GM21515 (cell line): ENCODE results near the gene CLCN1.
"Not testable (repeated sequence)": the region's sequence is repeated elsewhere in the genome, so short reads cannot be mapped to it uniquely, and the experiment has no call there.

ENCODE experiments used
- ATAC-seq: cut with Tn5 transposase; IDR thresholded peaks from one replicate; pipeline ENCODE4 v1.9.1; 2021; ENCODE audit not compliant: unreplicated experiment

The CLCN1 gene

DNA sequence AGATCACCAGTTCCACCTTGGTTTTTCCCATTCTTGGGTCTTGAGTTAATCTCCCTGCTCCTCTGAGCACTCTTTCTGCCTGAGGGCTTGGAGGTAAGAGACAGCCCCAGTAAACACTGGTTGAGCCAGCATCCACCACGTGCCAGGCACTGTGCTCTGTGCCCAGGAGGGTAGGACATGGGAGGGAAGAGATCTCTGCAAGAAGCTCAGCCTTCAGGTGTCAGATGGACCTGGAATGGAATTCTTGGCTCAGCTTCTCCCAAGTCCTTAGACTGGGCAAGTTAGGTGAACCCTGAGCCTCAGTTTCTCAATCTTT, 67.7 kb downstream of the CLCN1 start:
- no peak for ATAC-seq

DNA sequence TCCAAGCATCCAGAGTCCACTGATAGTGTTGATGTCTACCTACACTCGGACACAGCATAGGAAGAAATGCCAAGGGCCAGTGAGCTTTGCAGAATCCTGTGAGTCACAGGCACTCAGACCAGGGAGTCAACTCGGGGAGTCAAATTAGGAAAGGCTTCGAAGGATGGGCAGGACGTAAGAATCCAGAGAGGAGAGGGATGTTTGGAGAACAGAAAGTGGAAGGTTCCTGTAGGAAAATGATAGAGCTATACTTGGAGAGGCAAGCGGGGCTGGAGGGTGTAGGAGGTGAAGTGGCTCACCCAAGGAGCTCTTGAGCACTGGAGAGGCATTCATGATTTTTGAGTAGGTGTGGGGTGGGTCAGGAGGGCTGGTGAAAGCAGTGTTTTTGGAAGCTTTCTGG, 68.2 kb downstream of the CLCN1 start:
- ATAC-seq: no peak

DNA sequence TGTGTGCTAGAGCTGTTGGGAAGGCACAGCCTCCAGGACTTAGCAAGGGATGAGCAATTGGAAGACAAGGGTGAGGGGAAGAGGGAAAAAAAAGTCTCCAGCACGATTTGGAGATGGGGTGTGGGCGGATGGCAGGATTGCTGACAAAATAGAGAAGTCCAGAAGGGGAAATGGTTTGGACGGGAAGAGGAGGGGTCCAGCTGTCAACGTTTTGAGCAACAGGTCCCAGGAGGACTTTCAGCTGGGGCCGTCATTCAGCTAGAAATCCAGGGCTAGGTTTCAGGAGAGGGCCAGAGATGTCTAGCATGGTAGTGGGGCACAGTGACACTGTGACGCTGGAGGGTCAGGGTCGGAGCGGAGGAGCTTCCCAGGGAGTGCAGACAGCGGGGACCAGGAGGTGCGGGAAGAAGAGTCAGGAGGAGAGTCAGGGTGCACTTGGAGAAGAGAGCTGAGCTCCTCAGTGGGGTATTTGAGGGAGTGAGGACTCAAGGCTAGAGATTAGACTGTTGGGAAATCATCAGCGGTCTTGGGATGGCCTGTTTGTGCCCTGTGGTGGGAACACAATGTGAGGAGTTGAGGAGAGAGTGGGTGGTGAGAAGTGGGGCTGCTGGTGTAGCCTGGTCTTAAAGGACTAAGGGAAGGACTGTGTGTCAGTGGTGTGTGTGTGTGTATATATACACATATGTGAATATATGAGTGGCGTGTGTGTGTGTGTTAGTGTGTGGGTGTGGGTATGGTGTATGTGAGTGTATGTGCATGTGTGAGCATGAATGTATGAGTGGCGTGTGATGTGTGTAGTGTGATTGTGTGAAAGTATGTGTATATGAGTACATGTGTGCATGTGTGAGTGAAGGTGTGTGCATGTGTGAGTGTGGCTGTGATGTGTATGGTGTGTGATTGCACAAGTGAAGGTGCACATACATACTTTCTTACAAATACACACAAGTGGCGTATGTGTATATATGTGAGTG, 69.0 kb downstream of the CLCN1 start:
- ATAC-seq: no peak

DNA sequence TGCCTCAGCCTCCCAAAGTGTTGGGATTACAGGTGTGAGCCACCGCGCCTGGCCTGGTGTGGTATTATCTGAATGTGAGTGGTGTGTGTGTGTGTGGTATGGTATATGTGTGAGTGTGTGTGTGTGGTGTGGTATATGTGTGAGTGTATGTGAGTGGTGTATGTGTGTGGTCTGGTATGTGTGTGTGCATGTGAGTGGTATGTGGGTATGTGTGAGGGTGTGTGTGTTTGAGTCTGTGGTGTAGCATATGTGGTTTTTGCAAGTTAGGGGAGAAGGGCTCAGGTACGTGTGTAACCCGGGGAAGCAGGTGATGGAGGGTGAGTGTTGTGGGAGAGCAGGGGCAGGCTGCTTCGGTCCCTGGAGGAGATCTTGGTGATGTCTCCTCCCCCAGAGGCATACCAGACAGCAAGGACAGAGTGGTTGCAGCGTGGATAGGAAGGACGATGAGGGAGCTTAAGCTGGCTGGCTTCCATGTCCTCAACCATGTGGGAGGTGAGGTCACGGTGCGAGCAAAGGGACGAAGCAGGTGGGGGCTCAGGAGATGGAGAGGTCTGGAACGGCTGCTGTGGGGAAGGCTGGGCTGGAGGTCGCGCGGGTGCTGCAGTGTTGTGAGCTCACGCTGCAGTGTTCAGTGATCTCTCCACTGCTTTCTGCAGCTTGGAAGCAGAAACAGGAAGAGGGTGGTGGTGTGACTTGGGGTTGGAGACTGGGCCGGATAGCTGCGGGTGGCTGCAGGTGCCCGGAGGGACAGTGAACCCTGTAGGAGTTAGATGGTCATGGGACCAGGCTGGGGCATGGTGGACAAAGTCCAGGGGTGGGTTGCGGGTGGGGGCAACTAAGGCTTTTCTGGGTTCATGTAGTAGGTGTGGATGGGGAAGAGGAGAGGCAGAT, 70.2 kb downstream of the CLCN1 start:
- ATAC-seq: no peak

DNA sequence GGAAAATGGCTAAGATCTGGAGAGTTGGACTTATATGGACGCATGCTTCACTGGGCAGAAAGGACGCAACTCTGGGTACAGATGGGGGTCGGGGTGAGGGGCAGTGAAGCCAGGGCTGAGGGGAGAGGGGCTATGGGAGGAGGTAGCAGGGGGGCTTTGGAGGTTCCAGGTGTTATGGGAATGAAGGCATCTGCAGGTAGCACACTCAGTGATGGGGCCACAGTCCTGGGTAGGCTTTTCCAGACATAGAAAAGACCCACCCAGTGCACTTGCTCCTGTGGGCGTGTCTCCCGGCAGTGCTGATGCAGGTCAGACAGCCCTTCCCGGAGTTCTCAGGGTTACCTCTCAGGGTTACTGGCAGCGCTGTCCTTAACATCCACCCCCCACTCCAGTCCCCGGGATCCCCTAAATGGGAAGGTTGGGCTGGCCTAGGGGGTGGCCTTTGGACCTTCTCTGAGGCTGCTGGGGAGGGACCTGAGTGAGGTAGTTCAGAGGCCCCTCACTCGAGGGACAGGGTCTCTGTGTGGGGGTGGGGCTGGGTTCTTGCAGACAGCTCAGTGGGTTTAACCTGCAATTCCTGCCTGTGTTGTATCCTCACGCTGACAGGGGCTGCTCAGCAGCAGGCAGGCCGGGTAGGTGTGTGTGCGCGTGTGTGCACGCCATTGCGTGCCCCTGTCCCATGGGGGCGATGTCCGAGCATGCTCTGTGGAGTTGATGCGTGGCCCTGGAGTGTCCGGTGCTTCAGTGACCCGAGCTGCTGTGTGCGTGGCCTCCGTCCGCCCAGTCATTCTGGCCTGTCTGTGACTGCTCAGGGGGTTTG, 71.5 kb downstream of the CLCN1 start:
- no peak for ATAC-seq

DNA sequence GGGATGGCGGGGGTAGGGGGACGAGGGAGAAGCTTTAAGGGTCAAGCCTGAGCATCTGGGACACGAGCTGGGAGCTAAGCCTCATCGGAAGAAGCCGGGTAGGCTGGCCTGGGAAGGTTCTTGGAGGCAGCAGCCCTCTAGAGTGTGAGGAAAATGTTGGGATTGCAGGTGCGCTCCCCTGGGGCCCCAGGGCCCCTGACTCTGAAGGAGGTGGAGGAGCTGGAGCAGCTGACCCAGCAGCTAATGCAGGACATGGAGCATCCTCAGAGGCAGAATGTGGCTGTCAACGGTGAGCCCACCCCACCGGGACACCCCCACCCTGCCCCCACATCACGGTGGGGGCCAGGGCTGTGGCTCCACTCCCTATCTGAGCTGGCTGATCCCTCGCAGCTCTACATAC, 72.1 kb downstream of the CLCN1 start:
- ATAC-seq: no peak

DNA sequence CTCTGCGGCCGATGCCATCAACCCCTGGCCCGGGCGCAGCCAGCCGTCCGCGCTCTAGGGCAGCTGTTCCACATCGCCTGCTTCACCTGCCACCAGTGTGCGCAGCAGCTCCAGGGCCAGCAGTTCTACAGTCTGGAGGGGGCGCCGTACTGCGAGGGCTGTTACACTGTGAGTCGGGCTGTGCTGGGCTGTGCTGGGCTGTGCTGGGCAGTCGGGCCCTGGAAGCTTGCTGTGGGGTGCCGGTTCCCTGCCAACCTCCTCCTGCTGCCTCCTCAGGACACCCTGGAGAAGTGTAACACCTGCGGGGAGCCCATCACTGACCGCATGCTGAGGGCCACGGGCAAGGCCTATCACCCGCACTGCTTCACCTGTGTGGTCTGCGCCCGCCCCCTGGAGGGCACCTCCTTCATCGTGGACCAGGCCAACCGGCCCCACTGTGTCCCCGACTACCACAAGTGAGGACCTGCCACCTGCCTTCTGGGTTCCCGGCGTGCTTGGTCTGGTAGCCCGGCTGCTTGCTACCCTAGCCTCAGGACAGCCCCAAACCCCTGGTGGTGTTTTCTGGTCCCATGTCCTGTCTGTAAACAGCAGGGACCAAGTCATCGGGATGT, 72.7 kb downstream of the CLCN1 start:
- no peak for ATAC-seq

DNA sequence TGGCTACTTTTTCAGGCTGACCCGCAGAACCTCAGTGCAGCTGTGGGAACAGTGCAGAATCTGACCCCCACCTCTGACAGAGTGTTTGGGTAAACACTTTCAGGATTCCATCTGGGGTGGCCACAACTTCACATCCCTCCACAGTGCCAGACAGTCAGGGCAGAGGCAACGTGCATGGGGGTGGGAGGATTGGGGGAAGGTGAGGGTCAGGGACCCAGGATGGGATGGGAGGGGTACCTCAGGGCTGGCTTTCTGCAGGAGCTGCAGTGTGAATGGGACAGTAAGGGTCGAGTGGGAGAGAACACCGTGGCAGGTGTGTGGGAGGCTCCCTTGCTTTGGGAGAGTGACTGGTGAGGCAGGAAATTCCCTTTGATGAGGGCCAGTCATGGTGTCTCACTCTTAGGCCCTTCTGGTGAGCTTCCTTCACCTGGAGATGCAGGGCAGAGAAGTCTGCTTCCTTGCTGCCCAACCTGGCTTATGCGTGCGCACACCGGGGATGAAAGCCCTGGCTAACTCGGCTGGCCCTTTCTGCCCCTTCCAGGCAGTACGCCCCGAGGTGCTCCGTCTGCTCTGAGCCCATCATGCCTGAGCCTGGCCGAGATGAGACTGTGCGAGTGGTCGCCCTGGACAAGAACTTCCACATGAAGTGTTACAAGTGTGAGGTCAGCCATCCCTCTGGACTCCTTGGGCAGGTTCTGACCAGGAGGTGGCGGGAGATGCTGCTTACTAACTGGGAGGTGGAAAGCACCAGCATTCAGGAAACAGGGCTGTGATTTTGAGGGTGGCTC, 73.6 kb downstream of the CLCN1 start:
- ATAC-seq: no peak

DNA sequence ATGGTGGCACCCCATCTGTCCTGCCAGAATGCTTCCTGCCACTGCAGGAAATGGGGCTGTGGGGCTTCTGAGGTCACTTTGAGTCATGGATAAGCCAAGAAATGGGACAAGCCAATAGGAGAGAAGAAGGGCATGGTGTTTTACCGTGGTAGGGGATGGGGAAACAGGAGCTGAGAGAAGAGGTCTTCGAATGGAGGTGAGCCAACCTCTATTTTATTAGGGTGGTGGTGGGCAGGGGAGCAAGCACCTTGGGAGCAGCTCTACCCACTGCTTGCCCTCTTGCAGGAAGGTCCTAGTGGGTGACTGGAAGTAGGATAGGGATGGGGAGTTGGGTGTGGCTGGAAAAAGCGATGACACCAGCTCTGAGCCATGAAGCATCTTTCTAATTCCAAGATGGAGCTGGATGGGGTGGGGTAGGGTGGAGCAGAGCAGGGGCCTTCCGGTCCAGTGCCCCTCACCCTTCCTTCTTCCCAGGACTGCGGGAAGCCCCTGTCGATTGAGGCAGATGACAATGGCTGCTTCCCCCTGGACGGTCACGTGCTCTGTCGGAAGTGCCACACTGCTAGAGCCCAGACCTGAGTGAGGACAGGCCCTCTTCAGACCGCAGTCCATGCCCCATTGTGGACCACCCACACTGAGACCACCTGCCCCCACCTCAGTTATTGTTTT, 74.3 kb downstream of the CLCN1 start:
- no peak for ATAC-seq

DNA sequence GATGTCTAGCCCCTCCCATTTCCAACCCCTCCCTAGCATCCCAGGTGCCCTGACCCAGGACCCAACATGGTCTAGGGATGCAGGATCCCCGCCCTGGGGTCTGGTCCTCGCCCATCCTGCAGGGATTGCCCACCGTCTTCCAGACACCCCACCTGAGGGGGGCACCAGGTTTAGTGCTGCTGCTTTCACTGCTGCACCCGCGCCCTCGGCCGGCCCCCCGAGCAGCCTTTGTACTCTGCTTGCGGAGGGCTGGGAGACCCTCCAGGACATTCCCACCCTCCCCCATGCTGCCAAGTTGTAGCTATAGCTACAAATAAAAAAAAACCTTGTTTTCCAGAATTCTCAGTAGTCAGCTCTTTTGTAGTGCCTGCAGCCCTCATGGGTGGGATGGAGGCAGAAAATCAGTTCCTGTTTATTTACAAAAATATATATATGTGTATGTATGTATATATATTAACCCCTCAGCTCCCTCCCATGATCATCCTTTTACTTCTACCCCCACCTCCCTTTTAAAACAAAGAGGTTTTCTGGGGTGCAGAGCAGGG, 74.9 kb downstream of the CLCN1 start:
- ATAC-seq: no peak

DNA sequence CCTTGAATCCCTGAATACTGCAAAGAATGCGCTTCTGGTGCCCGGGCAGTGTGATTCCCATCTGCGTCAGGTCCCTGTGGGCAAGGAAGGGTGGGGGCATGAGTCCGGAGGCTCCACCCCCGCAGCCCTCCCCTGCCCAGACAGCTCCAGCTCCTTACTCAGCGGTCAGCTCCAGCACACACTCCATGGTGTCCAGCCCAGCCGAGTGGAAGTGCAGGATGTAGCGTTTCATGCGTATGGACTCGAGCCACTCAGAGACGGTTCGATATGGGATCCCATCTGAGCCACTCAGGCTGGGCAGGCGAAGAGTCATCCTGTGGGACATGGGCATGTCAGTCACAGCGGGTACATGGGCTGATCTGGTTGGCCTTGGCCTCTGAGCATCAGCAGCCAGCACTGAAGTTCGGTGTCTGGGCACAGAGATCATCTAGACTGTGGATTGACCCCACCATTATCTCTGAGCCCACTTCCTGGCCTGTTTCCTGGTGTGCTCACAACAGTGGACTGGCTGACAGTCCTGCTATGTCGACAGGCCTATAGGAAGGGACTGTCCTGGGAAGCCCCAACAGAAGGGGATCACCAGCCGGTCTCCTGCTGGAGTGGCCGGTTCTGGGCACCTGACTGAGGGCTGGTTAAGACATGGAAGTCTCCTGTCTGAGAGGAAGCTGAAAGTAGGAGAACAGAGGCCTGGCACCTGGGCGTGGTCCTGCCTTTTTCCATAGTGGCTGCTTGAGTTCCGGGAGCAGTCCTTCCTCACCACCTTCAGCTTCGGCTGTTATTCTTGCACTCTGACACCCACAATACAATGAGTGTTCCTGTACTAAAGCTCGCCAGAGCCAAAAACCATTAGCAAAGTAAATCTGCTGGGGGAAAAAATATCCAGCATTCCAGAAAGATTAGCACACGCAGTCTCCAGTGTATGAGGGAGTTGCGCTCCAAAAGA, 75.8 kb downstream of the CLCN1 start:
- no peak for ATAC-seq

DNA sequence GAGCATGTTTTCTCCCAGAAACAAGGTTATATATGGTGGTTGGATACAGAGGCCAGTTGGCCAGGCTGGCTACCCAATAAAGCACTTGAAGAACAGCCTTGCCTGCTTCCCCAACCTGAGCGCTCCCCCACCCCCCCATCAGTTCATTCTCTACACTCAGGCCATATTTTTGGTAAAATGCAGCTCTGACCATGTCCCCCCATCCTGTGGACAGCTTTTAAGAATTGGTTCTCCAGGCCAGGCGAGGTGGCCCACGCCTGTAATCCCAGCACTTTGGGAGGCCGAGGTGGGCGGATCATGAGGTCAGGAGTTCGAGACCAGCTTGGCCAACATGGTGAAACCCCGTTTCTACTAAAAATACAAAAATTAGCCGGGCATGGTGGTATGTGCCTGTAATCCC, 76.5 kb downstream of the CLCN1 start:
- ATAC-seq: not testable (repeated sequence)

DNA sequence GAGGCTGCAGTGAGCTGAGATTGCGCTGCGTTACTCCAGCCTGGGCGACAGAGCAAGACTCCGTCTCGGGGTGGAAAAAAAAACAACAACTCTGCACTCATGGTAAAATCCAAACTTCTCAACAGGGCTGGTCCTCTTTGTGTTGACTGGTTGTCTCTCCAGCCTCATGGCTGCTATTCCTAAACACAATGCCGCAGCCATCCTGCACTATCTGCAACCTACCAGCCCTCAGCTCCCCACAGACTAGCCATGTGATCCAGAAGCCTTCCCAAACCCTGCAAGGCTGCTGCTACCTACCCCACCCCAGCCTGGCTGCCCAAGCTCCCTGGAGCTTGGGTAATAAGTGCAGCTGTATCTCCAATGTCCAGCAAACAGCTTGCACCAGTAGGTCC, 77.0 kb downstream of the CLCN1 start:
- ATAC-seq: no peak

DNA sequence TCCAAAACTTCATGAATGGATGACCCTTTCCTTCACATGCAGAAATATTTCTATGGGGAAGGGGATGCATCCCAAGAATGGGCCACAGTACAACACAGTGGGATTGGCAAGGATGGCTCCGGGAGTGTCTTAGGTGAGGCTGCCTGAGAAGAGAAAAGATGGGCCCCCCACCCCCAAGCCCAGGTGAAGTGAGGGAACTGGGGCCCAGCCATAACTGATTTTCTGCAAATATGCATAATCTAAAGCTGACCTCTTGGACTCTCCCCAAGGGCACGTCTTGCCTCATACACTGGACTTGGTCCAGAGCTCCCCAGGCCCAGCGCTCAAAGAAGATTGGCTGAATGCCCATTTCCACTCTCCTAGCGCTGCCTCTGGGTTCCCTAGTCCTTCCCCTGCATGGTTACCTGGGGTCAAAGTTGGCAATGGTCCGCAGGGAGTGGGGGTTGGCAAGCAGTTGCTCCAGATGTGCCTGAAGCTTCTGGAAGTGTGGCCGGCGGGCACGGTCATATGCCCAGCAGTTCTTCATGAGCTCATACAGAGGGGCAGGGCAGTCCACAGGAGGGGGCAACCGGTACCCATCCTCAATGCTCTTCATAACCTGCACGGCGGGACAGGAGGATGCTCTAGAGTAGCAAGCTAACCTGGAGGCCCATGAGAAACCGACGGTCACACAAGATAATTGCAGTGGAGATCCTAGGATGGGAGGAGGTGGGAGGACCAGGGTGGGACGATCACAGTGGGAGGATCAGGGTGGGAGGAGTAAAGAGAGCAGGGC, 77.5 kb downstream of the CLCN1 start:
- no peak for ATAC-seq

DNA sequence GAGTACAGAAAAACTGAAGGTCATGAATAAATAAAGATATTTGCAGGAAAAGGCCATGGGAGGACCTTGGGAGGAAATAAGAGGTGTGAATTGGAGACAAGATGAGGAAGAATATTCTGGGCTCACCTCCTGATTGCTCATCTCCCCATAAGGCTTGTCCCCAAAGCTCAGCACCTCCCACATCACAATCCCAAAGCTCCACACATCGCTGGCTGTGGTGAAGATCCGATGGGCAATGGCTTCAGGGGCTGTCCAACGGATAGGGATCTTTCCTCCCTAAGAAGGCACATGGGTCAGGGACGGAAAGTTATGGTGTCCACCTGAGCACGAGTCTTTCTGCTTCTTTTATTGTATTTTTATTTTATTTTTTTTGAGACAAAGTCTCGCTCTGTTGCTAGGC, 78.2 kb downstream of the CLCN1 start:
- no peak for ATAC-seq

DNA sequence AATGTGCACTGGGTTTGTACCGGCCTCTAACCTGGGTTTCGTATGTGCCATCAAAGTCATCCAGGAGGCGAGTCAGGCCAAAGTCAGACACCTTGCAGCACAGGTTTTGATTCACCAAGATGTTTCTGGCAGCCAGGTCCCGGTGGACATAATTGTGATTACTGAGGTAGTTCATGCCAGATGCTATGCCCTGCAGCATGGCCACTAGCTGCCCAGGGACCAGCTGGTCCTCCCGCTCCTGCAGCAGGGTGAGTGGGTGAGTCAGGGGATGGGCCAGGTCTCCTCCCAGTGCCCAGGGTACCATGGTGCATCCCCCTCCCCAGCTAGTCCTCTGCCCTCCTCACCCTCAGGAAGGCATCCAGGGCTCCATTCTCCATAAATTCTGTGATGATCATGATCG, 78.9 kb downstream of the CLCN1 start:
- ATAC-seq: no peak
